Natural killer cell (primary cell): Measurements from ENCODE around the gene ARF5. TPM values are rescaled to one million over a fixed set of nuclear protein-coding genes. Genes with fewer than 3 reads are reported as not detected.
"Not testable (repeated sequence)": the region's sequence is repeated elsewhere in the genome, so short reads cannot be mapped to it uniquely, and the experiment has no call there.

ENCODE experiments used
- ATAC-seq, 3 donors: fragments of 150-1000 bp in 2 of 3; fragments of 200-7000 bp in 1 of 3; cut with Tn5 transposase; 1 replicate in 1 of 3; 2 replicates in 2 of 3; pipeline ENCODE4 v1.10.0; 2021; ENCODE audit warnings: mild to moderate bottlenecking in 2 of 3, moderate library complexity in 2 of 3
- DNase-seq, 2 donors: peaks; one replicate each; pipeline versions ENCODE4 v3.0.0 to v3.0.0-alpha.2; 2013 to 2021; ENCODE audit warnings: mixed read lengths in 1 of 2
- H3K27ac ChIP-seq: one replicate; pipeline ENCODE4 v1.5.1; 2013; ENCODE audit warnings: mild to moderate bottlenecking, low read length
- H3K27me3 ChIP-seq: one replicate; pipeline ENCODE4 v1.6.1; 2013; ENCODE audit warnings: low read length; ENCODE audit not compliant: control insufficient read depth, insufficient read depth
- H3K36me3 ChIP-seq: one replicate; pipeline ENCODE4 v1.6.1; 2013; ENCODE audit warnings: low read length; ENCODE audit not compliant: control insufficient read depth, insufficient read depth
- H3K4me1 ChIP-seq: one replicate; pipeline ENCODE4 v1.6.1; 2013; ENCODE audit warnings: low read length; ENCODE audit not compliant: control insufficient read depth, insufficient read depth
- H3K4me3 ChIP-seq: one replicate; pipeline ENCODE4 v1.5.1; 2013; ENCODE audit warnings: low read length
- H3K9me3 ChIP-seq: one replicate; pipeline ENCODE4 v1.6.1; 2013; ENCODE audit warnings: low read length; ENCODE audit not compliant: control insufficient read depth, insufficient read depth
- H3K27ac Mint-ChIP-seq, 2 donors: one replicate each; pipeline ENCODE4 v1.8.0; 2022; ENCODE audit warnings: mild to moderate bottlenecking in 2 of 2, mixed read lengths in 2 of 2, moderate library complexity in 1 of 2
- H3K27me3 Mint-ChIP-seq, 2 donors: one replicate each; pipeline ENCODE4 v1.8.0; 2022; ENCODE audit warnings: low read depth in 2 of 2, mixed read lengths in 2 of 2
- H3K36me3 Mint-ChIP-seq: one replicate; pipeline ENCODE4 v1.8.0; 2022; ENCODE audit warnings: mixed read lengths
- H3K4me1 Mint-ChIP-seq, 2 donors: one replicate each; pipeline ENCODE4 v1.8.0; 2022; ENCODE audit warnings: mixed read lengths in 2 of 2
- H3K4me3 Mint-ChIP-seq: one replicate; pipeline ENCODE4 v1.8.0; 2022; ENCODE audit warnings: mild to moderate bottlenecking, moderate library complexity, mixed read lengths
- H3K9me3 Mint-ChIP-seq, 2 donors: one replicate each; pipeline ENCODE4 v1.8.0; 2022; ENCODE audit warnings: mixed read lengths in 2 of 2
- CTCF ChIP-seq: fragments of 200-600 bp; IDR thresholded peaks from one replicate; pipeline ENCODE4 v1.8.0; 2022; ENCODE audit warnings: antibody characterized with exemption
- WGBS: methylation state at CpG from one replicate; pipeline ENCODE4 v1.1.7; 2013; ENCODE audit warnings: missing lambda C conversion rate; ENCODE audit not compliant: insufficient coverage; 5-methylcytosine and 5-hydroxymethylcytosine counted together
- intact Hi-C: fragments of 100-400 bp; cut with micrococcal nuclease; formaldehyde crosslinking; loops from one replicate; pipeline ENCODE4 v1.14.2; 2022
- total RNA-seq, 4 donors: library from RNA; stranded (reverse); fragments of 120-200 nt in 1 of 4; gene quantifications; one replicate each; pipeline versions ENCODE4 v1.2.3 to v1.2.4, GENCODE V29; 2013 to 2022

ARF5 gene
- total RNA-seq: 100 to 1,000 TPM; 102 to 121 (median 109) TPM
- total RNA-seq (2013): 86.0 TPM

GRCh38 chr7:127588019-127588696 is at the start of gene ARF5:
Gene ARF5, plus strand, starts transcription at chr7:127588411. Its CDS starts 88 bp downstream, at chr7:127588499.
- DNase-seq (peak; percentile 89 to 91), ATAC-seq (peak; percentile 84 to 92 (median 84))
- Mint-ChIP-seq H3K27ac (peak within 1 kb of the TSS; percentile 74 to 95), H3K9me3 (no peaks in the 10 kb centered on the region), H3K4me3 (peak within 1 kb of the TSS; percentile 96), H3K36me3 (peaks cover 1% of the 10 kb centered on the region), H3K27me3 (no peaks in the 10 kb centered on the region), H3K4me1 (peaks cover 49% of the 10 kb centered on the region in 2 donors)
- Histone ChIP-seq H3K36me3 (peaks cover 16% of the 10 kb centered on the region), H3K27ac (peak within 1 kb of the TSS; percentile 63), H3K4me3 (peak within 1 kb of the TSS; percentile 84), H3K4me1 (peaks cover 40% of the 10 kb centered on the region), H3K27me3 (no peaks in the 10 kb centered on the region), H3K9me3 (no peaks in the 10 kb centered on the region)
- intact Hi-C loops: loop anchor here (5.0 kb wide), 1 partner anchor 196 kb away; the partner anchor contains the start of gene ZNF800
- no peak for TF ChIP-seq CTCF
- under 1% methylated on average over 77 of the region's 77 CpGs for WGBS

GRCh38 chr7:127539116-127539515 is 49.1 kb upstream of the ARF5 start:
- Mint-ChIP-seq H3K36me3 (no peaks in the 10 kb centered on the region), H3K4me3 (no peak overlapping the region), H3K4me1 (no peaks in the 10 kb centered on the region), H3K27ac (no peak overlapping the region), H3K27me3 (peaks cover 21 to 32% of the 10 kb centered on the region in 2 donors), H3K9me3 (no peaks in the 10 kb centered on the region)
- DNase-seq (no peak), ATAC-seq (no peak)
- intact Hi-C loops: no loop called here
- no peak for TF ChIP-seq CTCF
- no peaks in the 10 kb centered on the region for H3K9me3 ChIP-seq
- 92% methylated on average over 7 of the region's 9 CpGs for WGBS
- peaks cover 4% of the 10 kb centered on the region for H3K27me3 ChIP-seq
- no peaks in the 10 kb centered on the region for H3K4me1 ChIP-seq
- no peaks in the 10 kb centered on the region for H3K36me3 ChIP-seq
- no peak overlapping the region for H3K4me3 ChIP-seq
- H3K27ac ChIP-seq: no peak overlapping the region

- H3K27me3 ChIP-seq, H3K4me1 Mint-ChIP-seq, H3K36me3 ChIP-seq, H3K4me3 Mint-ChIP-seq, H3K4me3 ChIP-seq, H3K27ac Mint-ChIP-seq, ATAC-seq, H3K36me3 Mint-ChIP-seq, H3K9me3 Mint-ChIP-seq, DNase-seq, H3K9me3 ChIP-seq, H3K27ac ChIP-seq, H3K4me1 ChIP-seq, intact Hi-C loops: not testable (repeated sequence)
- WGBS: 90% methylated on average over 4 of the region's 10 CpGs
- H3K27me3 Mint-ChIP-seq: peaks cover 17 to 25% of the 10 kb centered on the region in 2 donors
These were observed 47.8 kb upstream of the ARF5 start for GRCh38 chr7:127540461-127540860.

- no peak for TF ChIP-seq CTCF
- WGBS: 87% methylated on average over 4 of the region's 4 CpGs
- H3K36me3 Mint-ChIP-seq: no peaks in the 10 kb centered on the region
- H3K27ac Mint-ChIP-seq: no peak overlapping the region
- ATAC-seq (no peak), DNase-seq (no peak)
- no peaks in the 10 kb centered on the region for H3K9me3 Mint-ChIP-seq
- H3K36me3 ChIP-seq: no peaks in the 10 kb centered on the region
- no peak overlapping the region for H3K4me3 Mint-ChIP-seq
- no peaks in the 10 kb centered on the region for H3K9me3 ChIP-seq
- intact Hi-C loops: no loop called here
- H3K4me1 ChIP-seq: no peaks in the 10 kb centered on the region
- H3K27me3 ChIP-seq: peaks cover 3% of the 10 kb centered on the region
- H3K27ac ChIP-seq: no peak overlapping the region
- H3K4me3 ChIP-seq: no peak overlapping the region
- no peaks in the 10 kb centered on the region for H3K4me1 Mint-ChIP-seq
- peaks cover 11 to 16% of the 10 kb centered on the region in 2 donors for H3K27me3 Mint-ChIP-seq
These were observed 46.7 kb upstream of the ARF5 start for GRCh38 chr7:127541548-127541947.
